ENCODE results near the gene SHISAL2B. TPM values are rescaled to one million over a fixed set of nuclear protein-coding genes. Genes with fewer than 3 reads are reported as not detected.

The SHISAL2B gene
- total RNA-seq, 4 donors from 2014 or later, result not detected

DNA sequence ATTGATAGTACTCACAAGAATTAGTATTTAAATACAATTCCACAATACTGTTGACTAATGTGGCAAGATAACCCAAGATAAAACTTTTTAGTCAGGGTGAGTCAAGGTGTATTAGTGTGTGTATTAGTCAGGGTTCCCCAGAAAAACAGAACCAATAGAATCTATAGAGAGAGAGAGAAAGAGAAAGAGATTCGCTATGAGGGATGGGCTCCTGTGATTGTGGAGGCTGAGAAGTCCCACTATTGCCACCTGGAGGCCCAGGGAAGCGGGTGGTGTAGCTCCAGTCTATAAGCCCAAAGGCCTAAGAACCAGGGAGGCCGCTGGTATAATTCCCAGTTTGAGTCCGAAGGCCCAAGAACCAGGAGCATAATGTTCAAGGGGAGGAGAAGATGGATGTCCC, 10.0 kb upstream of the SHISAL2B start:
- Histone ChIP-seq H3K27ac (no peak overlapping the region), H3K4me3 (no peak overlapping the region), H3K9me3 (no peaks in the 10 kb centered on the region), H3K4me1 (no peaks in the 10 kb centered on the region), H3K36me3 (no peaks in the 10 kb centered on the region), H3K27me3 (no peaks in the 10 kb centered on the region)
- DNase-seq (ENCODE audit: low spot score in 2 of 2), result no peak
- 84 to 90% methylated on average over 4 of the region's 4 CpGs for WGBS, 2 donors
- TF ChIP-seq EP300 (IDR thresholded peaks at IDR 0.05) (no peak), POLR2A (IDR thresholded peaks at IDR 0.05) (no peak)
- TF ChIP-seq, protein P1, sequence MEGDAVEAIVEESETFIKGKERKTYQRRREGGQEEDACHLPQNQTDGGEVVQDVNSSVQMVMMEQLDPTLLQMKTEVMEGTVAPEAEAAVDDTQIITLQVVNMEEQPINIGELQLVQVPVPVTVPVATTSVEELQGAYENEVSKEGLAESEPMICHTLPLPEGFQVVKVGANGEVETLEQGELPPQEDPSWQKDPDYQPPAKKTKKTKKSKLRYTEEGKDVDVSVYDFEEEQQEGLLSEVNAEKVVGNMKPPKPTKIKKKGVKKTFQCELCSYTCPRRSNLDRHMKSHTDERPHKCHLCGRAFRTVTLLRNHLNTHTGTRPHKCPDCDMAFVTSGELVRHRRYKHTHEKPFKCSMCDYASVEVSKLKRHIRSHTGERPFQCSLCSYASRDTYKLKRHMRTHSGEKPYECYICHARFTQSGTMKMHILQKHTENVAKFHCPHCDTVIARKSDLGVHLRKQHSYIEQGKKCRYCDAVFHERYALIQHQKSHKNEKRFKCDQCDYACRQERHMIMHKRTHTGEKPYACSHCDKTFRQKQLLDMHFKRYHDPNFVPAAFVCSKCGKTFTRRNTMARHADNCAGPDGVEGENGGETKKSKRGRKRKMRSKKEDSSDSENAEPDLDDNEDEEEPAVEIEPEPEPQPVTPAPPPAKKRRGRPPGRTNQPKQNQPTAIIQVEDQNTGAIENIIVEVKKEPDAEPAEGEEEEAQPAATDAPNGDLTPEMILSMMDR (IDR thresholded peaks at IDR 0.05), result no peak

GRCh38 chr5:64682608-64683007, 7.7 kb upstream of the SHISAL2B start:
- no peak for DNase-seq (ENCODE audit: low spot score in 2 of 2)
- Histone ChIP-seq H3K4me1 (no peaks in the 10 kb centered on the region), H3K36me3 (no peaks in the 10 kb centered on the region), H3K4me3 (no peak overlapping the region), H3K27ac (no peak overlapping the region), H3K27me3 (no peaks in the 10 kb centered on the region), H3K9me3 (no peaks in the 10 kb centered on the region)
- TF ChIP-seq, protein P1 (IDR thresholded peaks at IDR 0.05), result no peak
- TF ChIP-seq POLR2A (IDR thresholded peaks at IDR 0.05) (no peak), EP300 (IDR thresholded peaks at IDR 0.05) (no peak)
- WGBS, 2 donors, result 93 to 94% methylated on average over 7 of the region's 7 CpGs

- Histone ChIP-seq H3K4me1 (peaks cover 0 to 11% (median 7%) of the 10 kb centered on the region in 4 donors), H3K36me3 (no peaks in the 10 kb centered on the region), H3K27me3 (peaks cover 0 to 20% of the 10 kb centered on the region in 2 donors), H3K9me3 (no peaks in the 10 kb centered on the region), H3K4me3 (no peak overlapping the region), H3K27ac (no peak overlapping the region)
- WGBS, 2 donors, result 64 to 68% methylated on average over 5 of the region's 5 CpGs
- TF ChIP-seq EP300 (IDR thresholded peaks at IDR 0.05), result no peak
- TF ChIP-seq, protein P1 (IDR thresholded peaks at IDR 0.05), result no peak
- no peak for TF ChIP-seq POLR2A (IDR thresholded peaks at IDR 0.05)
- DNase-seq (ENCODE audit: low spot score in 2 of 2), result no peak
Measured at GRCh38 chr5:64685866-64686265, 4.4 kb upstream of the SHISAL2B start.

GRCh38 chr5:64688391-64688790, 1.9 kb upstream of the SHISAL2B start:
- Histone ChIP-seq H3K36me3 (no peaks in the 10 kb centered on the region), H3K9me3 (no peaks in the 10 kb centered on the region), H3K4me3 (no peak overlapping the region), H3K27me3 (peaks cover 0 to 34% of the 10 kb centered on the region in 2 donors), H3K4me1 (peaks cover 0 to 14% (median 7%) of the 10 kb centered on the region in 4 donors), H3K27ac (no peak overlapping the region)
- 68% methylated on average over 3 of the region's 3 CpGs for WGBS, 2 donors
- TF ChIP-seq POLR2A (IDR thresholded peaks at IDR 0.05) (no peak), EP300 (IDR thresholded peaks at IDR 0.05) (no peak)
- TF ChIP-seq, protein P1 (IDR thresholded peaks at IDR 0.05), result no peak
- DNase-seq (ENCODE audit: low spot score in 2 of 2), result no peak

DNA sequence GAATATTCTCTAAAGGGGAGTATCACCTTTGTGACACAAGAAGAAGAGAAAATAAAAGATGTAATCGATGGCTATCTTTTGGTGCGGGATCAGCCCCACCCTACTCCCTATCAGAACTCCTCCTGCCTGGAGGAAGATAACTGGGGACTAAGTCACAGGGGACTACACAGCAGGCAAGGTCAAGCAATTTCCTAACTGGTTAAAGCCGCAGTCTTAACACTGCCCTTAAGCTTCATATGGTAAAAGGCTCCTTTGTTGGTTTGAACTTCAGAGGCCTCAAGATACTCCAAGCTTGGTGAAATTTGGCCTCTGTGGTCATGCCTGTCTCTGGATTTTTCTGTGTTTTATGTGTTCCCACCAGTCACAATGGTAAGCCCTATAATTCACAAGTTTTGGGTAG, 1.3 kb upstream of the SHISAL2B start:
- Histone ChIP-seq H3K9me3 (no peaks in the 10 kb centered on the region), H3K4me3 (no peak overlapping the region), H3K36me3 (no peaks in the 10 kb centered on the region), H3K27ac (no peak overlapping the region), H3K27me3 (peaks cover 0 to 34% of the 10 kb centered on the region in 2 donors), H3K4me1 (peaks cover 0 to 14% (median 7%) of the 10 kb centered on the region in 4 donors)
- TF ChIP-seq EP300 (IDR thresholded peaks at IDR 0.05) (no peak), POLR2A (IDR thresholded peaks at IDR 0.05) (no peak)
- TF ChIP-seq, protein P1 (IDR thresholded peaks at IDR 0.05), result no peak
- no peak for DNase-seq (ENCODE audit: low spot score in 2 of 2)
- 59 to 64% methylated on average over 3 of the region's 3 CpGs for WGBS, 2 donors
